ENCODE results near the gene DKK1.

- TF ChIP-seq ZNF707 (tag by site-specific recombination; IDR thresholded peaks at IDR 0.05), result no peak
- TF ChIP-seq CTCF (tag by site-specific recombination; IDR thresholded peaks at IDR 0.05), result no peak
- TF ChIP-seq ZNF416 (tag by site-specific recombination; IDR thresholded peaks at IDR 0.05), result no peak
- no peak for TF ChIP-seq SCRT2 (tag by site-specific recombination; IDR thresholded peaks at IDR 0.05)
- TF ChIP-seq ZNF501 (tag by site-specific recombination; IDR thresholded peaks at IDR 0.05), result no peak
These were observed 17.7 kb downstream of the DKK1 start for GRCh38 chr10:52331638-52332364.
